ENCODE data around the gene ADCY7. TPM values are rescaled to one million over a fixed set of nuclear protein-coding genes. Genes with fewer than 3 reads are reported as not detected.

The ADCY7 gene
- total and polyA plus RNA-seq, 9 of the 15 experiments (the other 6 are each of a cell fraction or from before 2014, with no cell fraction given) = 2.3 to 108 (median 28.6) TPM

- TF ChIP-seq ZBTB43 (CRISPR knock-in tag; IDR thresholded peaks at IDR 0.05) = no peak
- no peak for TF ChIP-seq ZNF347 (CRISPR knock-in tag; IDR thresholded peaks at IDR 0.05; ENCODE audit: low read depth)
- no peak for TF ChIP-seq CCAR2 (IDR thresholded peaks at IDR 0.05; ENCODE audit: low read depth, low read length)
- no peak for TF ChIP-seq ZNF408 (CRISPR knock-in tag; IDR thresholded peaks at IDR 0.05; ENCODE audit: low read depth)
- TF ChIP-seq MGA (IDR thresholded peaks at IDR 0.05) = no peak
- no peak for TF ChIP-seq POLR2AphosphoS5 (IDR thresholded peaks at IDR 0.05; ENCODE audit: control insufficient read depth, insufficient read depth, low read depth, low read length)
- TF ChIP-seq CC2D1A (IDR thresholded peaks at IDR 0.05) = no peak
Observed at GRCh38 chr16:50263940-50264929, 2.1 kb upstream of the ADCY7 start (continued).
